GM18868 (cell line): ENCODE data around the gene SLC38A3.

Experiments used
- ATAC-seq: cut with Tn5 transposase; IDR thresholded peaks from one replicate; pipeline ENCODE4 v1.9.1; 2021; ENCODE audit warnings: mild to moderate bottlenecking, moderate library complexity; ENCODE audit not compliant: unreplicated experiment

Gene SLC38A3

GRCh38 chr3:50264383-50264963 lies 59.4 kb downstream of the SLC38A3 start:
- ATAC-seq: no peak

GRCh38 chr3:50264964-50265485 lies 60.0 kb downstream of the SLC38A3 start:
- ATAC-seq: no peak

- ATAC-seq: no peak
Observed at GRCh38 chr3:50265571-50265970, 60.5 kb downstream of the SLC38A3 start.

GRCh38 chr3:50266017-50266416 lies 60.9 kb downstream of the SLC38A3 start:
- ATAC-seq: no peak

GRCh38 chr3:50266836-50267235 lies 61.8 kb downstream of the SLC38A3 start:
- no peak for ATAC-seq

GRCh38 chr3:50267280-50267913 lies 62.3 kb downstream of the SLC38A3 start:
- ATAC-seq: no peak

- no peak for ATAC-seq
Observed at GRCh38 chr3:50268276-50268675, 63.2 kb downstream of the SLC38A3 start.

GRCh38 chr3:50268703-50269451 lies 63.8 kb downstream of the SLC38A3 start, which contains the start of gene SEMA3B:
SEMA3B (plus strand) TSS chr3:50269147; CDS start chr3:50269241, 94 bp downstream.
- no peak for ATAC-seq

GRCh38 chr3:50269460-50269859 lies 64.4 kb downstream of the SLC38A3 start:
- no peak for ATAC-seq

GRCh38 chr3:50269977-50270413 lies 64.9 kb downstream of the SLC38A3 start:
- ATAC-seq: no peak

GRCh38 chr3:50270422-50271224 lies 65.6 kb downstream of the SLC38A3 start:
- ATAC-seq: no peak
